ENCODE results near the gene CEPT1. TPM values are rescaled to one million over a fixed set of nuclear protein-coding genes. Genes with fewer than 3 reads are reported as not detected.

Gene CEPT1
- total and polyA plus RNA-seq, 2 donors = 55.3 to 56.9 TPM

DNA sequence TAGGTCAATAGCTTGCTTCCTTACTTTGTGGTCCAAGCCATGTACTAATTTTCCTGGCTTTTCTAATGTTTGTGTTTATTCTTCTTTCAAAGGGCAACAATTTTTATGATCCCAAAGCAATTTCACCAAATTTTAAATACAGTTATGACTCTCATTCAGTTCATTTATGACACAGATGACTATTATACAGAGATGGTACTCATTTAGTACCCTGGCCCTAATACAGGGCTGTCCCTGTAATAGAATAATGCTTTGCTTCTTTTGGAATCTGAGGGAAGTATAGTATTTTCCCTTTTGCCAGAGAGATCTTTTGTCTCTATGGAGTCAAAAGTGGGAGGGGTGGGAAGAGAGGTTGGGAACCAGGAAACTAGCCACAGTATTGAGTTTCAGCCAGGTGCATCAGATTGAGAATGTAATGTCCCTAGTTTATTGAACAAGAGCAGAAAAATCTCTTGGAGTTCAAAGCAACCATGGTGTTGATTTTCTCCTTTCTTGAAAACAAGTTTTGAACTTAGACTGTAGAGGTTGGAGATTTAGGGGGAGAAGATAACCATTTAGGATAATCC is 40.0 kb downstream of the CEPT1 start:
- H3K4me1 ChIP-seq (ENCODE audit: control insufficient read depth in 2 of 2, insufficient read depth in 2 of 2, low read length in 2 of 2) = no peaks in the 10 kb centered on the region
- peaks cover 9 to 41% of the 10 kb centered on the region in 2 donors for H3K36me3 ChIP-seq (ENCODE audit: control insufficient read depth in 2 of 2, insufficient read depth in 2 of 2, low read length in 1 of 2)
- H3K27me3 ChIP-seq (ENCODE audit: control insufficient read depth in 2 of 2, insufficient read depth in 1 of 2, low read length in 1 of 2) = no peaks in the 10 kb centered on the region
- H3K27ac ChIP-seq (ENCODE audit: low read depth in 1 of 2, low read length in 1 of 2) = no peak overlapping the region
- no peak overlapping the region for H3K4me3 ChIP-seq (ENCODE audit: low read length in 2 of 2)
- no peak for DNase-seq (ENCODE audit: low read depth in 6 of 9, low spot score in 9 of 9)
- H3K9me3 ChIP-seq (ENCODE audit: control insufficient read depth in 2 of 2, insufficient read depth in 1 of 2, low read length in 1 of 2) = no peaks in the 10 kb centered on the region

- no peak for DNase-seq (ENCODE audit: low read depth in 6 of 9, low spot score in 9 of 9)
- H3K36me3 ChIP-seq (ENCODE audit: control insufficient read depth in 2 of 2, insufficient read depth in 2 of 2, low read length in 1 of 2) = peaks cover 14 to 49% of the 10 kb centered on the region in 2 donors
Measured at GRCh38 chr1:111182052-111182451, 42.0 kb downstream of the CEPT1 start.

DNA sequence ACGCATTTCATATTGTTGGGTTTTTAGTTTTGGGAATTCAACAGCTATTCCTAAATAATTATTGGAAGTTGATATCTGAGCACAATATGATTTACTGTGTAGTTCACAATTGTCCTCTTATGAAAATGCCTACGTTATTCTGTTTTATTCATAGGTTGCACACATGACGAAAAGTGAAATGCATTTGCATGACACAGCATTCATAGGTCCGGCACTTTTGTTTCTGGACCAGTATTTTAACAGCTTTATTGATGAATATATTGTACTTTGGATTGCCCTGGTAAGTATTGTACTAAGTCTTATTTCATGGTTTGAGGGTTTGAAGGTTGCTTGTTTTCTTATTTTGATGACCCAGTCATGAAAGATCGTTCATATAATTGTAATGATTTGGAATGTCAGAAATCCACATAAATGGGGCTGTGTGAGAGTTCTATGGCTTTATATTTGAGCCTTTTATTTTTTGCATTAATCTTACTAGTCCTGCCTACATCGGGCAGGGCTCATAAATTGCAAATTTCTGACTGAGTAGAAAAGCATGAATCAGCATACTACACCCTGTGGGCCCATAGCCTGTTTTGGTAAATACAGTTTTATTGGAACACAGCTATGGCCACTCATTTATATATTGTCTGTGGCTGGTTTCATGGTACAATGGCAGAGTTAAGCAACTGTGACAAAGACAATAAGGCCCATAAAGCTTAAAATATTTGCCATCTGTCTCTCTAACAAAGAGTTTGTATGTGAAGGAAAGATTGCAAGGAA is 43.5 kb downstream of the CEPT1 start:
- Histone ChIP-seq H3K9me3 (ENCODE audit: control insufficient read depth in 2 of 2, insufficient read depth in 1 of 2, low read length in 1 of 2) (no peaks in the 10 kb centered on the region), H3K4me3 (ENCODE audit: low read length in 2 of 2) (no peak overlapping the region), H3K36me3 (ENCODE audit: control insufficient read depth in 2 of 2, insufficient read depth in 2 of 2, low read length in 1 of 2) (peaks cover 26 to 62% of the 10 kb centered on the region in 2 donors), H3K4me1 (ENCODE audit: control insufficient read depth in 2 of 2, insufficient read depth in 2 of 2, low read length in 2 of 2) (no peaks in the 10 kb centered on the region), H3K27me3 (ENCODE audit: control insufficient read depth in 2 of 2, insufficient read depth in 1 of 2, low read length in 1 of 2) (no peaks in the 10 kb centered on the region), H3K27ac (ENCODE audit: low read depth in 1 of 2, low read length in 1 of 2) (no peak overlapping the region)
- DNase-seq (ENCODE audit: low read depth in 6 of 9, low spot score in 9 of 9) = no peak
- 98% methylated on average over 6 of the region's 6 CpGs for WGBS

More at GRCh38 chr1:111182052-111182451, 42.0 kb downstream of the CEPT1 start:
- Histone ChIP-seq H3K9me3 (ENCODE audit: control insufficient read depth in 2 of 2, insufficient read depth in 1 of 2, low read length in 1 of 2) (no peaks in the 10 kb centered on the region), H3K27ac (ENCODE audit: low read depth in 1 of 2, low read length in 1 of 2) (no peak overlapping the region), H3K27me3 (ENCODE audit: control insufficient read depth in 2 of 2, insufficient read depth in 1 of 2, low read length in 1 of 2) (no peaks in the 10 kb centered on the region), H3K4me3 (ENCODE audit: low read length in 2 of 2) (no peak overlapping the region), H3K4me1 (ENCODE audit: control insufficient read depth in 2 of 2, insufficient read depth in 2 of 2, low read length in 2 of 2) (no peaks in the 10 kb centered on the region)
- WGBS = 99% methylated on average over 2 of the region's 2 CpGs

DNA sequence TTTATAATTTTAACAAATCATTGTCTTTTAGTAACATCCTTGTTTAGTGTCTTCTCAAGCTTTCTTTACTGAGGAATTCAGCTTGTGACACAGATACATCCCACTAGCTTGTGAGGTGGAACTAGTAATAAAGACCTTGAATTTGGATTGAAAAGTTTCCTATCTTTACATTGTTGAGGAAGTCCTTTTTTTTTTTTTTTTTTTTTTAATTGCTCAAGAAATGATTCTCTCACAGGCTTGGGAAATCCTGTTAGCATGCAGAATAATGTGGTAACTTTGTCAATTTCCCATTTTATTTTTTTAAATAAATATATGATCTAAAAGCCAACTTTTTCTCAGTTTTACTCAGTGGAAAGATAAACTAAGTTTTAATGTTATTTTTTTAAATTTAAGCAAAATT is 44.6 kb downstream of the CEPT1 start:
- H3K27me3 ChIP-seq (ENCODE audit: control insufficient read depth in 2 of 2, insufficient read depth in 1 of 2, low read length in 1 of 2) = no peaks in the 10 kb centered on the region
- H3K27ac ChIP-seq (ENCODE audit: low read depth in 1 of 2, low read length in 1 of 2) = no peak overlapping the region
- no peaks in the 10 kb centered on the region for H3K4me1 ChIP-seq (ENCODE audit: control insufficient read depth in 2 of 2, insufficient read depth in 2 of 2, low read length in 2 of 2)
- DNase-seq (ENCODE audit: low read depth in 6 of 9, low spot score in 9 of 9) = no peak
- no peaks in the 10 kb centered on the region for H3K9me3 ChIP-seq (ENCODE audit: control insufficient read depth in 2 of 2, insufficient read depth in 1 of 2, low read length in 1 of 2)
- no peak overlapping the region for H3K4me3 ChIP-seq (ENCODE audit: low read length in 2 of 2)
- H3K36me3 ChIP-seq (ENCODE audit: control insufficient read depth in 2 of 2, insufficient read depth in 2 of 2, low read length in 1 of 2) = peaks cover 35 to 70% of the 10 kb centered on the region in 2 donors

- Histone ChIP-seq H3K4me3 (ENCODE audit: low read length in 2 of 2) (no peak overlapping the region), H3K36me3 (ENCODE audit: control insufficient read depth in 2 of 2, insufficient read depth in 2 of 2, low read length in 1 of 2) (peaks cover 67 to 91% of the 10 kb centered on the region in 2 donors), H3K27me3 (ENCODE audit: control insufficient read depth in 2 of 2, insufficient read depth in 1 of 2, low read length in 1 of 2) (no peaks in the 10 kb centered on the region), H3K27ac (ENCODE audit: low read depth in 1 of 2, low read length in 1 of 2) (peak overlapping the region in 1 of 2 donors; percentile 52), H3K9me3 (ENCODE audit: control insufficient read depth in 2 of 2, insufficient read depth in 1 of 2, low read length in 1 of 2) (no peaks in the 10 kb centered on the region), H3K4me1 (ENCODE audit: control insufficient read depth in 2 of 2, insufficient read depth in 2 of 2, low read length in 2 of 2) (peaks cover 4 to 36% of the 10 kb centered on the region in 2 donors)
- no peak for DNase-seq (ENCODE audit: low read depth in 6 of 9, low spot score in 9 of 9)
- WGBS = 94% methylated on average over 2 of the region's 2 CpGs
Measured at GRCh38 chr1:111190931-111191451, 51.0 kb downstream of the CEPT1 start.

DNA sequence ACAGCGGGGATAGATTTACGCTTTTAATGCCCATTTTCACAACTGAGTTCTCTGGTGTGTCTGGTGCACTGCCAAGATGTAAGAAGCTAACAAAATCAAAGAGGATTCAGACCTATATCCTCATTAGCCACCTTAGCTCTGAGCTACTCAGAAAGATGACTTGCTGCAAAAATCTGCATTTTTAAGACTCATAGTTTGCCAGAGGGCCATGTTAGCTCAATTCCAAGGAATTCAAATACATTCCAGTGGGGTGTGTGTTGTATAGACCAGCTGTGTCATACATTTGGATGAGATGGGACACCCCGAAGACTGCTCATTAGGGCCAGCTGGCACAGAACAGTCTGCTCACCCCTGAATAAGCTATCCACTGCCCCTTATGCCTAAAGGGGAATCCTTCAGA is 51.5 kb downstream of the CEPT1 start:
- Histone ChIP-seq H3K9me3 (ENCODE audit: control insufficient read depth in 2 of 2, insufficient read depth in 1 of 2, low read length in 1 of 2) (no peaks in the 10 kb centered on the region), H3K27ac (ENCODE audit: low read depth in 1 of 2, low read length in 1 of 2) (peak overlapping the region; percentile 10 to 21), H3K36me3 (ENCODE audit: control insufficient read depth in 2 of 2, insufficient read depth in 2 of 2, low read length in 1 of 2) (peaks cover 65 to 91% of the 10 kb centered on the region in 2 donors), H3K4me3 (ENCODE audit: low read length in 2 of 2) (no peak overlapping the region), H3K4me1 (ENCODE audit: control insufficient read depth in 2 of 2, insufficient read depth in 2 of 2, low read length in 2 of 2) (peaks cover 4 to 36% of the 10 kb centered on the region in 2 donors), H3K27me3 (ENCODE audit: control insufficient read depth in 2 of 2, insufficient read depth in 1 of 2, low read length in 1 of 2) (no peaks in the 10 kb centered on the region)
- WGBS = 92% methylated on average over 3 of the region's 3 CpGs
- no peak for DNase-seq (ENCODE audit: low read depth in 6 of 9, low spot score in 9 of 9)

GRCh38 chr1:111192074-111192473 is 52.1 kb downstream of the CEPT1 start:
- peaks cover 63 to 91% of the 10 kb centered on the region in 2 donors for H3K36me3 ChIP-seq (ENCODE audit: control insufficient read depth in 2 of 2, insufficient read depth in 2 of 2, low read length in 1 of 2)
- H3K4me1 ChIP-seq (ENCODE audit: control insufficient read depth in 2 of 2, insufficient read depth in 2 of 2, low read length in 2 of 2) = peaks cover 4 to 38% of the 10 kb centered on the region in 2 donors
- WGBS = 98% methylated on average over 5 of the region's 5 CpGs
- H3K9me3 ChIP-seq (ENCODE audit: control insufficient read depth in 2 of 2, insufficient read depth in 1 of 2, low read length in 1 of 2) = no peaks in the 10 kb centered on the region
- H3K27ac ChIP-seq (ENCODE audit: low read depth in 1 of 2, low read length in 1 of 2) = peak overlapping the region in 1 of 2 donors; percentile 67
- no peak for DNase-seq (ENCODE audit: low read depth in 6 of 9, low spot score in 9 of 9)
- H3K4me3 ChIP-seq (ENCODE audit: low read length in 2 of 2) = no peak overlapping the region
- no peaks in the 10 kb centered on the region for H3K27me3 ChIP-seq (ENCODE audit: control insufficient read depth in 2 of 2, insufficient read depth in 1 of 2, low read length in 1 of 2)

DNA sequence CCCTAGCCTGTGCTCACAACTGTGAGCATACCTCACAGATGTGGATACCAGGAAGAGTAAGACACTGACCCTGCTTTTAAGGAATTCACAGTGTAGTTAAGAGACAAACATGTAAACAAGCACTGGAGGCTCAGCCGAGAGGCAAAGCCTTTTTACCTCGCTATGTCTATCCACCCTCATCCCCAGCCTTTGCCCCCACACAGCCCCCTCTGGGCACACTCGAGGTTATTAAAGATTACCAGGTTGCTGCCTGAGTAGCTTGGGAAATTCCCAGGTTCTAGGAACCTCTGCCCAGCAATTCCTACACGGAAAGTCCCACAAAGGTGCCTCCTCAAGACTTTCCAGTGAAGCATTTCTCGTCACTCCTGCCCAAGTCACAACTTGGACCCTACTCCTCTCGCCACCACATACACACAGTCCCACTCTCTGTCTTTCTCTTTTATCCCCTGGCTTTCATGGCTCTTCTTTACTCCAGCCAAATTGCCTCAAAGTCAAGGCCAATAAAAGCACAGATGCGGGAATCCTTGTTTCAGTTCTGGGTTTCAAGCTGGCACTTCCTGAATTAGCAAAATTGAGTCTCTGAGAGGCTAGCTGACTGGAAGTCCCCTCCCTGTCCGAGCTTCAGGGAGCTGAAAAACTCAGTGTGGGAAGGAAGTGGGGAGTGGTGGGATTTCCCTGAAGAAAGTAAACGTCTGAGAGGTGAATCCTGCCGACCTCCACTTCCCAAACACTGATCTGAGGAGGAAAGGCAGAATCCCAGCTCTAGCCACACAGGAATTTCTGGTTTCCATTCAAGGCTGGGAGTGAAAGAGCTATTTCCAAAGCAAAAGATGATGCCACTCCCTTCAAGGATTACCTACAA is 52.9 kb downstream of the CEPT1 start:
- peaks cover 4 to 46% of the 10 kb centered on the region in 2 donors for H3K4me1 ChIP-seq (ENCODE audit: control insufficient read depth in 2 of 2, insufficient read depth in 2 of 2, low read length in 2 of 2)
- peak overlapping the region; percentile 19 to 67 for H3K27ac ChIP-seq (ENCODE audit: low read depth in 1 of 2, low read length in 1 of 2)
- H3K27me3 ChIP-seq (ENCODE audit: control insufficient read depth in 2 of 2, insufficient read depth in 1 of 2, low read length in 1 of 2) = no peaks in the 10 kb centered on the region
- DNase-seq (ENCODE audit: low read depth in 6 of 9, low spot score in 9 of 9) = peak in 1 of 9 donors; percentile 39
- no peak overlapping the region for H3K4me3 ChIP-seq (ENCODE audit: low read length in 2 of 2)
- peaks cover 65 to 91% of the 10 kb centered on the region in 2 donors for H3K36me3 ChIP-seq (ENCODE audit: control insufficient read depth in 2 of 2, insufficient read depth in 2 of 2, low read length in 1 of 2)
- no peaks in the 10 kb centered on the region for H3K9me3 ChIP-seq (ENCODE audit: control insufficient read depth in 2 of 2, insufficient read depth in 1 of 2, low read length in 1 of 2)
- WGBS = 71% methylated on average over 10 of the region's 10 CpGs
